HepG2 (cell line): ENCODE data around the gene PSPH. TPM values are rescaled to one million over a fixed set of nuclear protein-coding genes. Genes with fewer than 3 reads are reported as not detected.

Source experiments
- ATM ChIP-seq: fragments of 450-650 bp; IDR thresholded peaks from 2 replicates; pipeline ENCODE4 v1.7.1; 2017; ENCODE audit warnings: mild to moderate bottlenecking, borderline replicate concordance
- GATAD2A ChIP-seq: IDR thresholded peaks from 2 replicates; pipeline ENCODE4 v1.6.1; 2016
- GFI1 ChIP-seq: sonication (generic); formaldehyde crosslinking; IDR thresholded peaks from 2 replicates; pipeline ENCODE4 v1.5.0; 2020; ENCODE audit warnings: missing genetic modification reagents, mild to moderate bottlenecking, borderline replicate concordance
- HMGXB4 ChIP-seq, 2 experiments: sonication (generic) in 1 of 2; formaldehyde crosslinking in 1 of 2; IDR thresholded peaks; 2 replicates each; pipeline versions ENCODE4 v1.4.0 to v1.6.1; 2018 to 2020; ENCODE audit warnings: missing genetic modification reagents in 2 of 2, borderline replicate concordance in 1 of 2, low read depth in 1 of 2, mild to moderate bottlenecking in 1 of 2, missing biosample characterization in 1 of 2
- JDP2 ChIP-seq: sonication (generic); formaldehyde crosslinking; IDR thresholded peaks from 2 replicates; pipeline ENCODE4 v1.8.1; 2022; ENCODE audit warnings: missing genetic modification reagents, borderline replicate concordance
- MXD4 ChIP-seq: IDR thresholded peaks from 2 replicates; pipeline ENCODE4 v1.6.1; 2016; ENCODE audit warnings: mild to moderate bottlenecking, missing biosample characterization, missing genetic modification reagents
- MXI1 ChIP-seq: IDR thresholded peaks from 3 replicates; pipeline ENCODE4 v1.6.1; 2012; ENCODE audit warnings: low read depth, low read length, inconsistent platforms, borderline replicate concordance
- PHF21A ChIP-seq: sonication (generic); formaldehyde crosslinking; IDR thresholded peaks from 2 replicates; pipeline ENCODE4 v1.5.0; 2020; ENCODE audit warnings: mild to moderate bottlenecking, missing genetic modification reagents
- SIN3B ChIP-seq: fragments of 150-350 bp; IDR thresholded peaks from 2 replicates; pipeline ENCODE4 v1.6.1; 2014; ENCODE audit warnings: low read length
- TEAD3 ChIP-seq: optimal IDR thresholded peaks from 2 replicates; pipeline ENCODE3; 2016; ENCODE audit warnings: borderline replicate concordance
- ZFX ChIP-seq: sonication (generic); formaldehyde crosslinking; IDR thresholded peaks from 2 replicates; pipeline ENCODE4 v1.4.0; 2020; ENCODE audit warnings: mild to moderate bottlenecking, low read depth, missing genetic modification reagents, moderate library complexity
- ZNF10 ChIP-seq: sonication (generic); formaldehyde crosslinking; IDR thresholded peaks from 2 replicates; pipeline ENCODE4 v1.4.0; 2020; ENCODE audit warnings: mild to moderate bottlenecking, low read depth, missing genetic modification reagents, borderline replicate concordance
- ZNF12 ChIP-seq: sonication (generic); formaldehyde crosslinking; IDR thresholded peaks from 2 replicates; pipeline ENCODE4 v1.5.0; 2020; ENCODE audit warnings: missing genetic modification reagents
- ZNF253 ChIP-seq: sonication (generic); formaldehyde crosslinking; IDR thresholded peaks from 2 replicates; pipeline ENCODE4 v1.8.0; 2022; ENCODE audit warnings: mild to moderate bottlenecking, missing genetic modification reagents, borderline replicate concordance
- ZNF317 ChIP-seq: sonication (generic); formaldehyde crosslinking; IDR thresholded peaks from 2 replicates; pipeline ENCODE4 v1.5.0; 2020; ENCODE audit warnings: mild to moderate bottlenecking, missing genetic modification reagents
- ZNF326 ChIP-seq: sonication (generic); formaldehyde crosslinking; IDR thresholded peaks from 2 replicates; pipeline ENCODE4 v1.4.0; 2020; ENCODE audit warnings: missing genetic modification reagents, borderline replicate concordance
- ZNF724P ChIP-seq: sonication (generic); formaldehyde crosslinking; IDR thresholded peaks from 2 replicates; pipeline ENCODE4 v1.8.0; 2022; ENCODE audit warnings: missing genetic modification reagents, borderline replicate concordance
- ZNF816 ChIP-seq: sonication (generic); formaldehyde crosslinking; IDR thresholded peaks from 2 replicates; pipeline ENCODE4 v1.8.0; 2022; ENCODE audit warnings: missing genetic modification reagents, mild to moderate bottlenecking, borderline replicate concordance
- ZSCAN12 ChIP-seq: sonication (generic); formaldehyde crosslinking; IDR thresholded peaks from 2 replicates; pipeline ENCODE4 v1.9.0; 2021; ENCODE audit warnings: mild to moderate bottlenecking, missing genetic modification reagents
- polyA plus RNA-seq, 8 experiments: library from polyadenylated mRNA; depleted of rRNA in 3 of 8; stranded (reverse) in 7 of 8; unstranded in 1 of 8; fragments of >200 nt; fragmentation: Illumina TruSeq in 4 of 8; extraction: Trizol in 4 of 8; gene quantifications; 2 replicates each; pipeline versions ENCODE4 v1.2.1 to v1.2.3, GENCODE V29; 2011 to 2016; ENCODE audit warnings: low read depth in 4 of 8, missing spikeins in 1 of 8, mixed read lengths in 1 of 8; ENCODE audit not compliant: insufficient read depth in 1 of 8
- total RNA-seq, 5 experiments: library from RNA; depleted of rRNA; stranded (reverse); fragments of >200 nt; fragmentation: Illumina TruSeq; extraction: Trizol; gene quantifications; 2 replicates each; pipeline ENCODE4 v1.2.3, GENCODE V29; 2016; ENCODE audit warnings: low read depth in 1 of 5
- TF ChIP-seq, protein P1 (sequence below): sonication (generic); formaldehyde crosslinking; IDR thresholded peaks from 2 replicates; pipeline ENCODE4 v1.5.0; 2020; ENCODE audit warnings: mild to moderate bottlenecking, missing genetic modification reagents
- TF ChIP-seq, protein P2 (sequence below): sonication (generic); formaldehyde crosslinking; IDR thresholded peaks from 2 replicates; pipeline ENCODE4 v1.8.1; 2023; ENCODE audit warnings: mild to moderate bottlenecking, missing genetic modification reagents, borderline replicate concordance
- TF ChIP-seq, protein P3 (sequence below): sonication (generic); formaldehyde crosslinking; IDR thresholded peaks from 2 replicates; pipeline ENCODE4 v1.4.0; 2020; ENCODE audit warnings: missing genetic modification reagents
- TF ChIP-seq, protein P4 (sequence below): sonication (generic); formaldehyde crosslinking; IDR thresholded peaks from 2 replicates; pipeline ENCODE4 v1.4.0; 2020; ENCODE audit warnings: missing genetic modification reagents; ENCODE audit errors: not compliant biosample characterization

Gene PSPH
- total and polyA plus RNA-seq, 2 of the 13 experiments (the other 11 are each of a cell fraction or from before 2014, with no cell fraction given), result 85.5 to 124 TPM

- TF ChIP-seq, protein P1, sequence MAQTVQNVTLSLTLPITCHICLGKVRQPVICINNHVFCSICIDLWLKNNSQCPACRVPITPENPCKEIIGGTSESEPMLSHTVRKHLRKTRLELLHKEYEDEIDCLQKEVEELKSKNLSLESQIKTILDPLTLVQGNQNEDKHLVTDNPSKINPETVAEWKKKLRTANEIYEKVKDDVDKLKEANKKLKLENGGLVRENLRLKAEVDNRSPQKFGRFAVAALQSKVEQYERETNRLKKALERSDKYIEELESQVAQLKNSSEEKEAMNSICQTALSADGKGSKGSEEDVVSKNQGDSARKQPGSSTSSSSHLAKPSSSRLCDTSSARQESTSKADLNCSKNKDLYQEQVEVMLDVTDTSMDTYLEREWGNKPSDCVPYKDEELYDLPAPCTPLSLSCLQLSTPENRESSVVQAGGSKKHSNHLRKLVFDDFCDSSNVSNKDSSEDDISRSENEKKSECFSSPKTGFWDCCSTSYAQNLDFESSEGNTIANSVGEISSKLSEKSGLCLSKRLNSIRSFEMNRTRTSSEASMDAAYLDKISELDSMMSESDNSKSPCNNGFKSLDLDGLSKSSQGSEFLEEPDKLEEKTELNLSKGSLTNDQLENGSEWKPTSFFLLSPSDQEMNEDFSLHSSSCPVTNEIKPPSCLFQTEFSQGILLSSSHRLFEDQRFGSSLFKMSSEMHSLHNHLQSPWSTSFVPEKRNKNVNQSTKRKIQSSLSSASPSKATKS, result no peak
- TF ChIP-seq ZNF317 (peak; percentile 40; the same call in 1 of the 2 replicates), GFI1 (no peak), HMGXB4 (CRISPR knock-in tag; IDR thresholded peaks at IDR 0.05; ENCODE audit: borderline replicate concordance in 1 of 2, low read depth in 1 of 2) (peak; percentile 43 to 72; a peak in 2 of 4 replicates), ZNF326 (CRISPR knock-in tag) (no peak), ZNF253 (CRISPR knock-in tag) (no peak), ZNF12 (CRISPR knock-in tag) (no peak), ZNF10 (CRISPR knock-in tag) (no peak), MXI1 (no peak), ZNF724P (CRISPR knock-in tag) (no peak), SIN3B (no peak), GATAD2A (CRISPR knock-in tag) (peak; percentile 17), MXD4 (CRISPR knock-in tag) (no peak), PHF21A (CRISPR knock-in tag) (no peak), ZSCAN12 (CRISPR knock-in tag) (no peak), TEAD3 (CRISPR knock-in tag) (peak; percentile 32), JDP2 (CRISPR knock-in tag) (no peak), ZNF816 (0 out of 2 replicates have a peak, but pooled peaks have one; percentile 50), ATM (no peak), ZFX (peak; percentile 34)
- TF ChIP-seq, protein P2, sequence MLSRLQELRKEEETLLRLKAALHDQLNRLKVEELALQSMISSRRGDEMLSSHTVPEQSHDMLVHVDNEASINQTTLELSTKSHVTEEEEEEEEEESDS, result no peak
- TF ChIP-seq, protein P3, sequence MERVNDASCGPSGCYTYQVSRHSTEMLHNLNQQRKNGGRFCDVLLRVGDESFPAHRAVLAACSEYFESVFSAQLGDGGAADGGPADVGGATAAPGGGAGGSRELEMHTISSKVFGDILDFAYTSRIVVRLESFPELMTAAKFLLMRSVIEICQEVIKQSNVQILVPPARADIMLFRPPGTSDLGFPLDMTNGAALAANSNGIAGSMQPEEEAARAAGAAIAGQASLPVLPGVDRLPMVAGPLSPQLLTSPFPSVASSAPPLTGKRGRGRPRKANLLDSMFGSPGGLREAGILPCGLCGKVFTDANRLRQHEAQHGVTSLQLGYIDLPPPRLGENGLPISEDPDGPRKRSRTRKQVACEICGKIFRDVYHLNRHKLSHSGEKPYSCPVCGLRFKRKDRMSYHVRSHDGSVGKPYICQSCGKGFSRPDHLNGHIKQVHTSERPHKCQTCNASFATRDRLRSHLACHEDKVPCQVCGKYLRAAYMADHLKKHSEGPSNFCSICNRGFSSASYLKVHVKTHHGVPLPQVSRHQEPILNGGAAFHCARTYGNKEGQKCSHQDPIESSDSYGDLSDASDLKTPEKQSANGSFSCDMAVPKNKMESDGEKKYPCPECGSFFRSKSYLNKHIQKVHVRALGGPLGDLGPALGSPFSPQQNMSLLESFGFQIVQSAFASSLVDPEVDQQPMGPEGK, result 0 out of 2 replicates have a peak, but pooled peaks have one; percentile 36
- TF ChIP-seq, protein P4, sequence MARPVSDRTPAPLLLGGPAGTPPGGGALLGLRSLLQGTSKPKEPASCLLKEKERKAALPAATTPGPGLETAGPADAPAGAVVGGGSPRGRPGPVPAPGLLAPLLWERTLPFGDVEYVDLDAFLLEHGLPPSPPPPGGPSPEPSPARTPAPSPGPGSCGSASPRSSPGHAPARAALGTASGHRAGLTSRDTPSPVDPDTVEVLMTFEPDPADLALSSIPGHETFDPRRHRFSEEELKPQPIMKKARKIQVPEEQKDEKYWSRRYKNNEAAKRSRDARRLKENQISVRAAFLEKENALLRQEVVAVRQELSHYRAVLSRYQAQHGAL (CRISPR knock-in tag), result no peak
These were observed 28.4 kb upstream of the PSPH start (continued) for GRCh38 chr7:56079450-56080185.
